ENCODE measurements around the gene LRRC59.

GRCh38 chr17:50389534-50389933, 7.8 kb downstream of the LRRC59 start:
- TF ChIP-seq EZH2phosphoT487 (IDR thresholded peaks at IDR 0.05; ENCODE audit: borderline replicate concordance) (no peak), ATF3 (IDR thresholded peaks at IDR 0.05) (no peak), POLR2A (IDR thresholded peaks at IDR 0.05; ENCODE audit: borderline replicate concordance, extremely low read depth, insufficient read depth, insufficient read length) (no peak), ELF1 (IDR thresholded peaks at IDR 0.05; ENCODE audit: borderline replicate concordance, low read depth) (no peak), CTCF (IDR thresholded peaks at IDR 0.05 in 2 of 3, conservative IDR thresholded peaks at IDR 0.05 in 1 of 3; ENCODE audit: borderline replicate concordance in 1 of 3, insufficient read depth in 1 of 3, low read depth in 2 of 3, low read length in 2 of 3) (no peak), SRF (IDR thresholded peaks at IDR 0.05; ENCODE audit: low read depth) (no peak), TCF7L2 (IDR thresholded peaks at IDR 0.05; ENCODE audit: borderline replicate concordance, extremely low read depth, insufficient read depth, insufficient read length) (no peak), RAD21 (IDR thresholded peaks at IDR 0.05; ENCODE audit: low read depth) (no peak), POLR2AphosphoS5 (IDR thresholded peaks at IDR 0.05; ENCODE audit: low read depth, low read length) (no peak), EZH2 (IDR thresholded peaks at IDR 0.05) (no peak), MAX (IDR thresholded peaks at IDR 0.05) (no peak), REST (IDR thresholded peaks at IDR 0.05; ENCODE audit: low read depth) (no peak)
